H9 (cell line): ENCODE data around the gene ITGA1. TPM values are rescaled to one million over a fixed set of nuclear protein-coding genes. Genes with fewer than 3 reads are reported as not detected.

ENCODE experiments used
- DNase-seq: peaks from one replicate; pipeline ENCODE4 v3.0.0-alpha.2; 2017
- H2AFZ ChIP-seq: one replicate; pipeline ENCODE4 v1.6.1; 2013; ENCODE audit warnings: mild to moderate bottlenecking, low read length, control low read depth, moderate library complexity
- H2AK5ac ChIP-seq: 2 replicates; pipeline ENCODE4 v1.6.1; 2013; ENCODE audit warnings: low read length, control low read depth, mixed read lengths; ENCODE audit not compliant: insufficient read length
- H2BK120ac ChIP-seq: one replicate; pipeline ENCODE4 v1.6.1; 2013; ENCODE audit warnings: low read depth, mild to moderate bottlenecking, low read length, control low read depth, inconsistent platforms; ENCODE audit not compliant: poor library complexity, severe bottlenecking
- H2BK12ac ChIP-seq: 2 replicates; pipeline ENCODE4 v1.6.1; 2013; ENCODE audit warnings: low read length, control low read depth, mixed read lengths, low read depth; ENCODE audit not compliant: insufficient read length
- H2BK15ac ChIP-seq: 2 replicates; pipeline ENCODE4 v1.6.1; 2013; ENCODE audit warnings: low read depth, low read length, control low read depth
- H2BK20ac ChIP-seq: one replicate; pipeline ENCODE4 v1.6.1; 2013; ENCODE audit warnings: low read depth, mild to moderate bottlenecking, low read length, control low read depth, inconsistent platforms; ENCODE audit not compliant: poor library complexity, severe bottlenecking
- H2BK5ac ChIP-seq: 2 replicates; pipeline ENCODE4 v1.6.1; 2013; ENCODE audit warnings: low read length, control low read depth, mixed read lengths; ENCODE audit not compliant: insufficient read length
- H3K14ac ChIP-seq: 2 replicates; pipeline ENCODE4 v1.6.1; 2013; ENCODE audit warnings: low read length, control low read depth; ENCODE audit not compliant: insufficient read depth
- H3K18ac ChIP-seq: 2 replicates; pipeline ENCODE4 v1.6.1; 2013; ENCODE audit warnings: low read depth, mild to moderate bottlenecking, mixed read lengths, low read length, control low read depth; ENCODE audit not compliant: insufficient read length
- H3K23ac ChIP-seq: 2 replicates; pipeline ENCODE4 v1.6.1; 2013; ENCODE audit warnings: low read length, control low read depth, mixed read lengths, low read depth; ENCODE audit not compliant: insufficient read length
- H3K23me2 ChIP-seq: 2 replicates; pipeline ENCODE4 v1.6.1; 2013; ENCODE audit warnings: low read depth, mild to moderate bottlenecking, mixed read lengths, low read length, control low read depth; ENCODE audit not compliant: insufficient read length, poor library complexity, severe bottlenecking
- H3K27ac ChIP-seq: 2 replicates; pipeline ENCODE4 v1.5.1; 2013; ENCODE audit warnings: low read length, control low read depth, mixed read lengths, low read depth; ENCODE audit not compliant: insufficient read length
- H3K27me3 ChIP-seq: 2 replicates; pipeline ENCODE4 v1.6.1; 2013; ENCODE audit warnings: low read length, control low read depth, inconsistent platforms; ENCODE audit not compliant: insufficient read depth
- H3K4ac ChIP-seq: 2 replicates; pipeline ENCODE4 v1.6.1; 2013; ENCODE audit warnings: low read depth, mild to moderate bottlenecking, control low read depth, inconsistent platforms, low read length, moderate library complexity
- H3K4me1 ChIP-seq: 2 replicates; pipeline ENCODE4 v1.6.1; 2013; ENCODE audit warnings: low read length, control low read depth, inconsistent platforms; ENCODE audit not compliant: insufficient read depth
- H3K4me2 ChIP-seq: 2 replicates; pipeline ENCODE4 v1.6.1; 2013; ENCODE audit warnings: low read length, control low read depth, mixed read lengths; ENCODE audit not compliant: insufficient read length, insufficient read depth
- H3K56ac ChIP-seq: 2 replicates; pipeline ENCODE4 v1.6.1; 2013; ENCODE audit warnings: low read depth, mild to moderate bottlenecking, mixed read lengths, low read length, control low read depth; ENCODE audit not compliant: insufficient read length
- H3K79me1 ChIP-seq: 2 replicates; pipeline ENCODE4 v1.6.1; 2013; ENCODE audit warnings: low read depth, mild to moderate bottlenecking, moderate library complexity, low read length, control low read depth, inconsistent platforms; ENCODE audit not compliant: insufficient read depth, poor library complexity, severe bottlenecking
- H3K79me2 ChIP-seq: 2 replicates; pipeline ENCODE4 v1.6.1; 2013; ENCODE audit warnings: low read length, control low read depth, inconsistent platforms; ENCODE audit not compliant: insufficient read depth
- H3K9ac ChIP-seq: 2 replicates; pipeline ENCODE4 v1.6.1; 2013; ENCODE audit warnings: low read length, control low read depth, mixed read lengths; ENCODE audit not compliant: insufficient read length; ENCODE audit errors: extremely low read depth
- H3K9me3 ChIP-seq: one replicate; pipeline ENCODE4 v1.6.1; 2013; ENCODE audit warnings: low read depth, low read length, inconsistent platforms; ENCODE audit not compliant: control insufficient read depth
- H3T11ph ChIP-seq: one replicate; pipeline ENCODE4 v1.6.1; 2013; ENCODE audit warnings: mild to moderate bottlenecking, low read length, control low read depth, inconsistent platforms
- H4K20me1 ChIP-seq: one replicate; pipeline ENCODE4 v1.6.1; 2013; ENCODE audit not compliant: control insufficient read depth, insufficient read length, insufficient read depth
- H4K5ac ChIP-seq: 2 replicates; pipeline ENCODE4 v1.6.1; 2013; ENCODE audit warnings: low read depth, mild to moderate bottlenecking, mixed read lengths, low read length, control low read depth; ENCODE audit not compliant: insufficient read length
- H4K8ac ChIP-seq: replicated peaks from 2 replicates; pipeline ENCODE4 v1.6.1; 2013; ENCODE audit warnings: low read length, control low read depth, mixed read lengths, low read depth; ENCODE audit not compliant: insufficient read length
- H4K91ac ChIP-seq: 2 replicates; pipeline ENCODE4 v1.6.1; 2013; ENCODE audit warnings: low read depth, mild to moderate bottlenecking, moderate library complexity, mixed read lengths, low read length, control low read depth; ENCODE audit not compliant: insufficient read length
- H3K27ac Mint-ChIP-seq, 3 experiments: 2 replicates in 2 of 3; 3 replicates in 1 of 3; pipeline ENCODE4 v1.8.0; 2020 to 2021; ENCODE audit warnings: mixed read lengths in 3 of 3, mild to moderate bottlenecking in 1 of 3, moderate library complexity in 1 of 3
- H3K27me3 Mint-ChIP-seq: 2 replicates; pipeline ENCODE4 v1.8.0; 2021; ENCODE audit warnings: low read depth, mild to moderate bottlenecking, moderate library complexity, mixed read lengths
- H3K36me3 Mint-ChIP-seq, 3 experiments: 2 replicates in 2 of 3; 3 replicates in 1 of 3; pipeline ENCODE4 v1.8.0; 2020 to 2021; ENCODE audit warnings: low read depth in 3 of 3, mixed read lengths in 3 of 3; ENCODE audit not compliant: insufficient read depth in 1 of 3
- H3K4me1 Mint-ChIP-seq, 2 experiments: 2 replicates each; pipeline ENCODE4 v1.8.0; 2020; ENCODE audit warnings: mixed read lengths in 2 of 2
- H3K4me3 Mint-ChIP-seq, 2 experiments: 2 replicates in 1 of 2; 3 replicates in 1 of 2; pipeline ENCODE4 v1.8.0; 2020 to 2021; ENCODE audit warnings: mild to moderate bottlenecking in 2 of 2, mixed read lengths in 2 of 2, moderate library complexity in 1 of 2
- H3K9me3 Mint-ChIP-seq, 2 experiments: 2 replicates in 1 of 2; 3 replicates in 1 of 2; pipeline ENCODE4 v1.8.0; 2020; ENCODE audit warnings: mild to moderate bottlenecking in 2 of 2, mixed read lengths in 2 of 2, moderate library complexity in 1 of 2
- WGBS: extraction: QIAGEN DNeasy Blood & Tissue Kit; methylation state at CpG from one replicate; pipeline ENCODE4 v1.1.7; 2013; ENCODE audit warnings: missing lambda C conversion rate, low lambda C conversion rate, mixed read lengths; ENCODE audit not compliant: insufficient read length; ENCODE audit errors: extremely low coverage; 5-methylcytosine and 5-hydroxymethylcytosine counted together
- total RNA-seq: library from RNA; stranded (reverse); gene quantifications from 2 replicates; pipeline ENCODE4 v1.2.1, GENCODE V29; 2021
- TF ChIP-seq, protein P1 (sequence below): fragments of 200-600 bp; sonication (generic); conservative IDR thresholded peaks from 3 replicates; pipeline ENCODE4 v1.8.0; 2021; ENCODE audit warnings: antibody characterized with exemption, mild to moderate bottlenecking

The ITGA1 gene
- total RNA-seq, 1 experiment from 2014 or later, result 3.9 TPM

DNA sequence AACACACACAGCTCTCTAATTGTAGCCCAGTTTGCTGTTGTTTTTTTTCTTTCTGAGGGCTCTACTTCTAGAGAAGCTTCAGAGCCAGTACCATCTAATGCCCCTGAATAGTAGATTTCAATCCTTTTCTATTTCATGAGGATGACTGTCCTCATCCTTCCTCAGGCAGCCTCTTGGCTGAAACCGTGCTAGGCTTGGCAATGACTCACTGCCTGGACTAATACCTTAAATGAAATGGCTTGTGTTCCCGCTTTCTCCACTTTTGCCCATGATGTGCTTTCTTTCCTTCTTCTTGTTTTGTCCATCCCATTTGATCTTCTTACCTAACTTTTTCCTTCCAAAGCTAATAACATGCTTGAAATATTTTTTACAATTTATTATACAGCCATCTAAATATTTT lies 80.1 kb downstream of the ITGA1 start:
- H3K9ac ChIP-seq, result no peak overlapping the region
- no peak overlapping the region for H2AK5ac ChIP-seq
- H4K5ac ChIP-seq, result no peak overlapping the region
- no peaks in the 10 kb centered on the region for H3K79me2 ChIP-seq
- no peak overlapping the region for H3T11ph ChIP-seq
- no peak overlapping the region for H4K8ac ChIP-seq
- H2BK120ac ChIP-seq, result no peak overlapping the region
- no peak overlapping the region for H3K56ac ChIP-seq
- Mint-ChIP-seq H3K27ac (no peak overlapping the region), H3K4me3 (no peak overlapping the region), H3K9me3 (no peaks in the 10 kb centered on the region), H3K4me1 (peaks cover 3 to 6% of the 10 kb centered on the region in 2 experiments; a peak in 3 of 4 replicates), H3K36me3 (no peaks in the 10 kb centered on the region), H3K27me3 (no peaks in the 10 kb centered on the region)
- no peak overlapping the region for H2BK20ac ChIP-seq
- no peak overlapping the region for H4K91ac ChIP-seq
- no peaks in the 10 kb centered on the region for H3K23me2 ChIP-seq
- H3K79me1 ChIP-seq, result no peaks in the 10 kb centered on the region
- no peak overlapping the region for H3K23ac ChIP-seq
- no peak overlapping the region for H2BK15ac ChIP-seq
- WGBS, result no CpG with 5 or more reads among the region's 2 CpGs
- no peaks in the 10 kb centered on the region for H3K4me1 ChIP-seq
- no peak overlapping the region for H3K4me2 ChIP-seq
- H3K27me3 ChIP-seq, result no peaks in the 10 kb centered on the region
- no peaks in the 10 kb centered on the region for H4K20me1 ChIP-seq
- DNase-seq, result no peak
- no peak overlapping the region for H2AFZ ChIP-seq
- H2BK5ac ChIP-seq, result no peak overlapping the region
- no peak overlapping the region for H3K14ac ChIP-seq
- no peak overlapping the region for H3K4ac ChIP-seq
- no peak overlapping the region for H3K18ac ChIP-seq
- no peak overlapping the region for H2BK12ac ChIP-seq
- no peaks in the 10 kb centered on the region for H3K9me3 ChIP-seq
- TF ChIP-seq, protein P1, sequence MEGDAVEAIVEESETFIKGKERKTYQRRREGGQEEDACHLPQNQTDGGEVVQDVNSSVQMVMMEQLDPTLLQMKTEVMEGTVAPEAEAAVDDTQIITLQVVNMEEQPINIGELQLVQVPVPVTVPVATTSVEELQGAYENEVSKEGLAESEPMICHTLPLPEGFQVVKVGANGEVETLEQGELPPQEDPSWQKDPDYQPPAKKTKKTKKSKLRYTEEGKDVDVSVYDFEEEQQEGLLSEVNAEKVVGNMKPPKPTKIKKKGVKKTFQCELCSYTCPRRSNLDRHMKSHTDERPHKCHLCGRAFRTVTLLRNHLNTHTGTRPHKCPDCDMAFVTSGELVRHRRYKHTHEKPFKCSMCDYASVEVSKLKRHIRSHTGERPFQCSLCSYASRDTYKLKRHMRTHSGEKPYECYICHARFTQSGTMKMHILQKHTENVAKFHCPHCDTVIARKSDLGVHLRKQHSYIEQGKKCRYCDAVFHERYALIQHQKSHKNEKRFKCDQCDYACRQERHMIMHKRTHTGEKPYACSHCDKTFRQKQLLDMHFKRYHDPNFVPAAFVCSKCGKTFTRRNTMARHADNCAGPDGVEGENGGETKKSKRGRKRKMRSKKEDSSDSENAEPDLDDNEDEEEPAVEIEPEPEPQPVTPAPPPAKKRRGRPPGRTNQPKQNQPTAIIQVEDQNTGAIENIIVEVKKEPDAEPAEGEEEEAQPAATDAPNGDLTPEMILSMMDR, result no peak
- no peak overlapping the region for H3K27ac ChIP-seq
